Testis (tissue), 2 donors: ENCODE measurements around the gene ENAH.

Source experiments
- CTCF ChIP-seq, 3 experiments: fragments of 450-650 bp in 2 of 3; fragments of 200-600 bp in 1 of 3; sonication (generic) in 1 of 3; IDR thresholded peaks; one replicate each; pipeline ENCODE4 v1.5.1; 2016 to 2019; ENCODE audit warnings: antibody characterized with exemption in 3 of 3, mild to moderate bottlenecking in 2 of 3, moderate library complexity in 1 of 3
- POLR2A ChIP-seq: fragments of 450-650 bp; IDR thresholded peaks from one replicate; pipeline ENCODE4 v1.6.1; 2017; ENCODE audit warnings: antibody characterized with exemption, mild to moderate bottlenecking, moderate library complexity

- TF ChIP-seq CTCF (IDR thresholded peaks at IDR 0.05): no peak
- TF ChIP-seq POLR2A: no peak
Measured at GRCh38 chr1:225451340-225451739, 201.6 kb downstream of the ENAH start.
